NCI-H1417 (cell line): ENCODE data around the gene PRMT2.
"Not testable (repeated sequence)": the region's sequence is repeated elsewhere in the genome, so short reads cannot be mapped to it uniquely, and the experiment has no call there.

Experiments used
- DNase-seq, 3 experiments: peaks; one replicate each; lab custom pipeline; 2025; lab: John Stamatoyannopoulos, UW

The PRMT2 gene

GRCh38 chr21:46617267-46618051 is 18.0 kb upstream of the PRMT2 start:
- no peak for DNase-seq

GRCh38 chr21:46618738-46619379 is 16.6 kb upstream of the PRMT2 start:
- no peak for DNase-seq

GRCh38 chr21:46619846-46620245 is 15.6 kb upstream of the PRMT2 start:
- no peak for DNase-seq

DNA sequence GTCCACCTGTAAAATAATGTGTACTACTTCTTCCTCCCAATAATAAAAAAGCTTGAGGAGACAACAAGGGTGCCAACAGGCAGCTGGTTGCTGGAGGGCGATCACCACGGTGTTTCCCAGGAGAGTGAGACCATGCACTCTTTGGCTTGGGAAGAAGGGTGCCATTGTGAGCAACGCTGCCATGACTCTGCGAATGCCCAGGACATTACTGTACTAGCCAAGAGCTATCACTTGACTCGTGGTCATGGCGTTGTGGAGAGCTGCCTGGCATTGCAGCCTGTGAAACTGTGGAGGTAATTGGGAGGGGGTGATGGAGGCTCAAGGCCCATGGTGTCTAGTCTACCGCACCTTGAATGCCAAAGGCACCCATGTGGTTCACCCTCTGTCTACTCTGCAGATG is 14.6 kb upstream of the PRMT2 start:
- no peak for DNase-seq

DNA sequence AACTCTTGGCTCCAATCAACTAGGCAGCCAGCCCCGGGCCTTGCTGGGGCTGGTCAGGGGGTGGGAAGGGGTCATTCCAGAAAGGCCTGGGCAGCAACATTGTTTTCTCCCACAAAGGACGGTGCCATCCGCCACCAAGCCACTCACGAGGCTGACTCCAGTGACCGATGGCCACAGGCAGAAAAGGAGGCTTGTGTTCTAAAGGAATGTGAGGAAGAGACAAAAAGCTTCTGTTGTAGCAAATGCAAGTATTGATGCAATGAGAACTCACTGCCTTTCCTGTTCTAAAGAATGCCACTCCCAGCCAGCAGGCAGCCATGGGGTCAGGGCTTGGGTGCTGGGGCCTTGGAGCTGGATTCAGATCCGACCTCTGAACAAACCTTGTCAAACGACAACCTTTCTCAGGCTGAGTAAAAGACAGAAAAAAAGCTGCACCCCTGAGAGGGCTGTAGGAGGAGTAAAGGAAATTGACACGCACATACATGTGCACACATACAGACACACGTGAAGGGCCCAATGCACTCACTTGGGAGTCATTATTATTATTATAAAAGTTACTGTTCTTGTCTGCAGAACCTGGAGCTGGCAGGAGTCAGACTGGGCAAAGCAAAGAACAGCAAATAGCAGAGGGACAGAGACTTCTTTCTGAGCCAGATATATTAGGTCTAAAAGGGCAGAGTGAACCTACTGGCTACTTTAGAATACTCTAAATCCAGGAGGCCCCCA is 13.9 kb upstream of the PRMT2 start:
- no peak for DNase-seq

- DNase-seq = no peak
Measured at GRCh38 chr21:46622226-46622625, 13.2 kb upstream of the PRMT2 start.

GRCh38 chr21:46624050-46624449 is 11.4 kb upstream of the PRMT2 start:
- no peak for DNase-seq

- no peak for DNase-seq
Measured at GRCh38 chr21:46625759-46626158, 9.7 kb upstream of the PRMT2 start.

DNA sequence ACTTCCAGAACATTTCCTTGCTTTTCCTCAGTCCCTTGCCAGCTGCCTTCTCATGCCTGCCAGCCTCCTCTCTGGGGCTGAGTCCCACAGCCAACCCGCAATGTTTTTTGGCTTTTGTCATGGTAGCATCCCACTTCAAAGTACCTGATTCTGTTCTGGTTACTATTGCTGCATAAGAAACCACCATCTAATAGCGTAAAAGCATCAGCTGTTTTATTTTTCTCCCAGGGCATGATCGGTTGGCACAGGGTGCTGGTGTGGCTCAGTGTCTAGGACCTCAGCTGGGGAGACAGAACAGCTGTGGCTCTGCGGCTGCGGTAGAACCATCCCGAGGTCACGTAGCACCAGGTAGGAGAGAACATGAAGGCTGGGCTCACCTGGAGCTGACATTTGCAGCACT is 8.9 kb upstream of the PRMT2 start:
- no peak for DNase-seq

DNA sequence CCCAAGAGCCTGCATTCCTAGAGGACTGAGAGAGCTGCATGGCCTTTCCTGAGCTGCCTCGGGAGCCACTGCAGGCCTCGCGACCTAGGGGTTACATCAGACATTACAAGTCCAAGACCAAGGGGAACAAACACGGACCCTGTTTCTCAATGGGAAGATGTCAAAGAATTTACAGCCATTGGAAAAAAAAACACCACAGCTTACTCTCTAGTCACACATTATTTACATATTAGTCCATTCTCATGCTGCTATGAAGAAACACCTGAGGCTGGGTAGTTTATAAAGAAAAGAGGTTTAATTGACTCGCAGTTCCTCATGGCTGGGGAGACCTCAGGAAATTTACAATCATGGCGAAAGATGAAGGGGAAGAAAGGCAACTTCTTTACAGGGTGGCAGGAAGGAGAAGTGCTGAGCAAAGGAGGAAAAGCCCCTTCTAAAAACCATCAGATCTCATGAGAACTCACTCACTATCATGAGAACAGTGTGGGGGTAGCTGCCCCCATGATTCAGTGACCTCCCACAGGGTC is 8.4 kb upstream of the PRMT2 start:
- no peak for DNase-seq

GRCh38 chr21:46627726-46628125 is 7.7 kb upstream of the PRMT2 start:
- no peak for DNase-seq

GRCh38 chr21:46628868-46629267 is 6.6 kb upstream of the PRMT2 start:
- DNase-seq = peak in 1 of 3 experiments; percentile 66

DNA sequence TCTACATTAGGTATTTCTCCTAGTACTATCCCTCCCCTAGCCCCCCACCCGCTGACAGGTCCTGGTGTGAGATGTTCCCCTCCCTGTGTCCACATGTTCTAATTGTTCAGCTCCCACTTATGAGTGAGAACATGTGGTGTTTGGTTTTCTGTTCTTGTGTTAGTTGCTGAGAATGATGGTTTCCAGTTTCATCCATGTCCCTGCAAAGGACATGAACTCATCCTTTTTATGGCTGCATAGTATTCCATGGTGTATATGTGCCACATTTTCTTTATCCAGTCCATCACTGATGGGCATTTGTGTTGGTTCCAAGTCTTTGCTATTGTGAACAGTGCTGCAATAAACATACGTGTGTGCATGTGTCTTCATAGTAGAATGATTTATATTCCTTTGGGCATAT is 4.6 kb upstream of the PRMT2 start:
- DNase-seq = not testable (repeated sequence)

- DNase-seq = no peak
Measured at GRCh38 chr21:46633566-46633965, 1.9 kb upstream of the PRMT2 start.

- DNase-seq = no peak
Measured at GRCh38 chr21:46634427-46634826, 1.0 kb upstream of the PRMT2 start.

- DNase-seq = peak; percentile 70 to 96 (median 94)
Measured at GRCh38 chr21:46634966-46635323, 529 bp upstream of the PRMT2 start.

DNA sequence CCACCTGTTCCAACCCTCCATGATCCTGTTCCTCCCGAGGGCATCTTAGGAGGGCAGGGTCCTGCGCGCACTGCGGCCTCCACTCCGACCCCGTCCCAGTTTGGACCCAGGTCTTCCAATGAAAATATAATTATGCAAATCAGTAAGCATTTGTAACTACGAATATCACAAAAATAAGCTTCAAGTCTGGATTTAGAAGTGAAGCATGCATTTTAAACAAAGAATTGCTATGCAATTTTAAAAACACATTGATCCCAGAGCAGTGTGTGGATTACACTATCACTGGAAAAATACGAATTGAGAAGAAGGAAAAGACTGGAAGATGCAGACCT is 673 bp downstream of the PRMT2 start:
- DNase-seq = no peak

DNA sequence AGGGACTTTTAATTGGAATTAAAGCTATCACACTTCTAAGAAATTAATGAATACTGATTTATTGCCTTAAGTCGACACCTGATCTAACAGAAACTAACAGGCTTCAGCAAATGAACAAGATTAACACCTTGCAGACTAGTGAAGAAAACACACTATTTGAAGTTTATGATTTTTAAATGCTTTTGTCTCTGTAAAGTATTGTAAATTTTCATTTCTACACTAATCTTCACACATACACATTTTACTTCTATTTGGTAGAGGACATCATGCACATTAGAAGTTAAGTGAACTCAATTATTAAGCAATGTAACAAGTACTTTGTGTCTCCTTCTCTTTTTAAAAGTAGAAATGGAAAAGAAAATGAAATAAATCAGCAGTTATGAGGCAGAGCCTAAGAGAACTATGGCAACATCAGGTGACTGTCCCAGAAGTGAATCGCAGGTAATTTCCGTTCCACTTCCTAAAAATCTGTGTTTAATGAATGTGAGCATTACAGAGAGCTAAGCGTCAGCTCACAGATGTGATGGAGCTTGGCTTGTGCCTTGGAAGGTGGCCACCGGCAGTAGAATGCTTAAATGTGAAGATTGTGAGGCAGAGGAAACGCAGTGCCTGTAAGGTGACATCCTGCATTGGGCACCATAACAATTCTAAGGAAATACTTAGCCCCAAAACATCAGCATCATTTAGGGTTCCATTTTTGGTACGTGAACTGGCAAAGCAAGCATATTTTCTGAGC is 1.2 kb downstream of the PRMT2 start:
- DNase-seq = no peak

- DNase-seq = no peak
Measured at GRCh38 chr21:46637952-46638746, 2.7 kb downstream of the PRMT2 start.

GRCh38 chr21:46639489-46640386 is 4.3 kb downstream of the PRMT2 start:
- peak in 1 of 3 experiments; percentile 43 for DNase-seq
